LoVo (cell line): Measurements from ENCODE around the gene POLR2A.
A peak's percentile ranks its signal among the peaks of the same experiment; 100 is the strongest.
"Not testable (repeated sequence)": the region's sequence is repeated elsewhere in the genome, so short reads cannot be mapped to it uniquely, and the experiment has no call there.

Experiments
- DNase-seq: peaks from one replicate; pipeline ENCODE4 v3.0.0-alpha.2; 2016; ENCODE audit warnings: low spot score

Gene POLR2A

GRCh38 chr17:7479213-7480088 is 4.7 kb upstream of the POLR2A start, which contains the start of gene ZBTB4:
Gene ZBTB4 (minus strand): TSS chr17:7479631. CDS start chr17:7466801, 12,830 bp downstream.
- peak; percentile 66 for DNase-seq

GRCh38 chr17:7480089-7480384 is 4.1 kb upstream of the POLR2A start:
- DNase-seq, result peak; percentile 44

GRCh38 chr17:7481275-7481674 is 2.9 kb upstream of the POLR2A start, which contains the start of gene SLC35G6:
Gene SLC35G6 (plus strand): TSS chr17:7481446. CDS start chr17:7481517, 71 bp downstream.
- not testable (repeated sequence) for DNase-seq

GRCh38 chr17:7481842-7482741 is 2.1 kb upstream of the POLR2A start:
- DNase-seq, result not testable (repeated sequence)

GRCh38 chr17:7482742-7483088 is 1.5 kb upstream of the POLR2A start:
- not testable (repeated sequence) for DNase-seq

- peak; percentile 90 for DNase-seq
These were observed 705 bp upstream of the POLR2A start for GRCh38 chr17:7483255-7484066.

- no peak for DNase-seq
These were observed 782 bp downstream of the POLR2A start for GRCh38 chr17:7484919-7485377.

- DNase-seq, result no peak
These were observed 2.0 kb downstream of the POLR2A start for GRCh38 chr17:7486181-7486580.

GRCh38 chr17:7490144-7490543 is 6.0 kb downstream of the POLR2A start:
- DNase-seq, result no peak

GRCh38 chr17:7491583-7491982 is 7.4 kb downstream of the POLR2A start:
- no peak for DNase-seq

- DNase-seq, result no peak
These were observed 9.8 kb downstream of the POLR2A start for GRCh38 chr17:7493941-7494340.

- DNase-seq, result no peak
These were observed 11.8 kb downstream of the POLR2A start for GRCh38 chr17:7495906-7496434.

- DNase-seq, result no peak
These were observed 12.5 kb downstream of the POLR2A start for GRCh38 chr17:7496470-7497183.

GRCh38 chr17:7497228-7497627 is 13.1 kb downstream of the POLR2A start:
- no peak for DNase-seq

GRCh38 chr17:7497636-7498035 is 13.5 kb downstream of the POLR2A start:
- DNase-seq, result no peak

- no peak for DNase-seq
These were observed 15.0 kb downstream of the POLR2A start for GRCh38 chr17:7499161-7499560.

- no peak for DNase-seq
These were observed 17.6 kb downstream of the POLR2A start for GRCh38 chr17:7501729-7502128.

- DNase-seq, result no peak
These were observed 18.1 kb downstream of the POLR2A start for GRCh38 chr17:7502171-7502847.

- no peak for DNase-seq
These were observed 18.8 kb downstream of the POLR2A start for GRCh38 chr17:7502987-7503386.

- no peak for DNase-seq
These were observed 19.4 kb downstream of the POLR2A start for GRCh38 chr17:7503521-7503920.
